DND-41 (cell line): ENCODE data around the gene SLC26A1.

Experiments used
- CTCF ChIP-seq: IDR thresholded peaks from 2 replicates; pipeline ENCODE4 v1.5.1; 2012; ENCODE audit warnings: borderline replicate concordance, low read length, moderate library complexity, mild to moderate bottlenecking; ENCODE audit not compliant: poor library complexity, severe bottlenecking; ENCODE audit errors: extremely low read depth
- EZH2 ChIP-seq: IDR thresholded peaks from 3 replicates; pipeline ENCODE4 v1.6.1; 2012; ENCODE audit warnings: borderline replicate concordance, low read depth, mild to moderate bottlenecking, moderate library complexity, low read length, inconsistent platforms; ENCODE audit not compliant: severe bottlenecking

GRCh38 chr4:1033840-1034551, 40.8 kb upstream of the SLC26A1 start:
- TF ChIP-seq CTCF (no peak), EZH2 (no peak)
